NT2/D1 (cell line): ENCODE data around the gene AHNAK.
"Not testable (repeated sequence)": the region's sequence is repeated elsewhere in the genome, so short reads cannot be mapped to it uniquely, and the experiment has no call there.

ENCODE experiments used
- DNase-seq: peaks from one replicate; pipeline ENCODE4 v3.0.0-alpha.2; 2011; ENCODE audit warnings: low read depth, low spot score
- H3K27me3 ChIP-seq: 2 replicates; pipeline ENCODE4 v1.6.0; 2011; ENCODE audit warnings: mild to moderate bottlenecking; ENCODE audit not compliant: insufficient read length, insufficient read depth
- H3K36me3 ChIP-seq: 2 replicates; pipeline ENCODE4 v1.6.1; 2011; ENCODE audit warnings: mild to moderate bottlenecking, low read length, mixed read lengths; ENCODE audit not compliant: insufficient read depth, insufficient read length
- H3K4me1 ChIP-seq: 2 replicates; pipeline ENCODE4 v1.5.1; 2011; ENCODE audit not compliant: insufficient read depth, insufficient read length
- H3K4me3 ChIP-seq: 2 replicates; pipeline ENCODE4 v1.5.1; 2011; ENCODE audit warnings: low read depth; ENCODE audit not compliant: insufficient read length
- H3K9ac ChIP-seq: 2 replicates; pipeline ENCODE4 v1.6.0; 2011; ENCODE audit warnings: low read depth; ENCODE audit not compliant: insufficient read length
- H3K9me3 ChIP-seq: 2 replicates; pipeline ENCODE4 v1.5.1; 2011; ENCODE audit warnings: mild to moderate bottlenecking, low read length; ENCODE audit not compliant: insufficient read depth
- SUZ12 ChIP-seq: IDR thresholded peaks from 2 replicates; pipeline ENCODE4 v1.6.1; 2011; ENCODE audit not compliant: insufficient read length, insufficient read depth; ENCODE audit errors: extremely low read depth
- YY1 ChIP-seq: IDR thresholded peaks from 2 replicates; pipeline ENCODE4 v1.6.1; 2011; ENCODE audit not compliant: insufficient read length, insufficient read depth
- ZNF274 ChIP-seq: IDR thresholded peaks from 2 replicates; pipeline ENCODE4 v1.6.1; 2011; ENCODE audit warnings: mild to moderate bottlenecking, low read depth, low read length

AHNAK gene

DNA sequence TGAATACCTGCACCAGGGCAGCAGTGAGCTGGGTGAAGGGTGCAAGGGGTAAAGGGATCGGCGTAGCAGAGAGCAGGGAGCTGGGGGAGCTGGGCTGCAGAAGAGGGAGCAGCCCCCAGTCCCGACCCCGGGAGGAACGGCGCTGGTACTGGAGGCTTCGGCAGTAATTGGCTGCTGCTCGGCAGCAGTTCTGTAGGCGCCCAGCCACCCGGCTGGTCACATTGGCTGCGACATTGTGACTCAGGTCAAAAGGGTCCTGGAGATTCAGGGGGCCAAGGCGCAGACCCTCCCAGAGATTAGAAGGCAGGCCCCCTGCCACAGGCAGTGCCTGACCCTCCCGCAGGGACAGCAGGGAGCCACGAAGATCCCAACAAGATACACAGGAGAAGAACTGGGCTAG is 29.2 kb upstream of the AHNAK start:
- Histone ChIP-seq H3K27me3 (no peaks in the 10 kb centered on the region), H3K9me3 (no peaks in the 10 kb centered on the region), H3K9ac (peak overlapping the region; percentile 99), H3K4me3 (peak overlapping the region; percentile 86), H3K36me3 (peaks cover 74% of the 10 kb centered on the region), H3K4me1 (peaks cover 14% of the 10 kb centered on the region)
- DNase-seq, result no peak
- TF ChIP-seq ZNF274, result no peak
- TF ChIP-seq YY1, result no peak
- TF ChIP-seq SUZ12, result no peak

DNA sequence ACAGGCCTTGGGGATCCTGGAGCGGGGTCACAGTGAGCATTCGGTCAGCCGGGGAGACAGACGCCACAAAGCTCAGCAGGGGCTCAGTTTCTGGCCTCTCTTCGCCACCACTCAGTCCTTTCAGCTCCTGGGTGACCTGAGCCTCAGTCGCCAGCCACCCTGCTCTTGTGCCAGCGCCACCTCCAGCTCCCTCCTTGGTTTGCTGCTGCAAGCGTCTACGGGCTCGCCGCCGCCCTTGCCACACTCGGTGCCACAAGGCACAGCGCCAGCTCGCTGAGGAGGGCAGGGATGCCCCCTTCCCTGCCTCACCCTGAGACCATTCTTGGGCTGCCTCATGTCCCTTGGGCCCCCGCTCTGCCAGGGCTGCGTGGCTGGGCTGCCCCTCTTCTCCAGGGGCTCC is 28.6 kb upstream of the AHNAK start:
- peak overlapping the region; percentile 86 for H3K4me3 ChIP-seq
- peaks cover 78% of the 10 kb centered on the region for H3K36me3 ChIP-seq
- no peak for DNase-seq
- TF ChIP-seq ZNF274 (no peak), SUZ12 (no peak), YY1 (no peak)
- H3K4me1 ChIP-seq, result peaks cover 14% of the 10 kb centered on the region
- peak overlapping the region; percentile 99 for H3K9ac ChIP-seq
- no peaks in the 10 kb centered on the region for H3K9me3 ChIP-seq
- no peaks in the 10 kb centered on the region for H3K27me3 ChIP-seq

DNA sequence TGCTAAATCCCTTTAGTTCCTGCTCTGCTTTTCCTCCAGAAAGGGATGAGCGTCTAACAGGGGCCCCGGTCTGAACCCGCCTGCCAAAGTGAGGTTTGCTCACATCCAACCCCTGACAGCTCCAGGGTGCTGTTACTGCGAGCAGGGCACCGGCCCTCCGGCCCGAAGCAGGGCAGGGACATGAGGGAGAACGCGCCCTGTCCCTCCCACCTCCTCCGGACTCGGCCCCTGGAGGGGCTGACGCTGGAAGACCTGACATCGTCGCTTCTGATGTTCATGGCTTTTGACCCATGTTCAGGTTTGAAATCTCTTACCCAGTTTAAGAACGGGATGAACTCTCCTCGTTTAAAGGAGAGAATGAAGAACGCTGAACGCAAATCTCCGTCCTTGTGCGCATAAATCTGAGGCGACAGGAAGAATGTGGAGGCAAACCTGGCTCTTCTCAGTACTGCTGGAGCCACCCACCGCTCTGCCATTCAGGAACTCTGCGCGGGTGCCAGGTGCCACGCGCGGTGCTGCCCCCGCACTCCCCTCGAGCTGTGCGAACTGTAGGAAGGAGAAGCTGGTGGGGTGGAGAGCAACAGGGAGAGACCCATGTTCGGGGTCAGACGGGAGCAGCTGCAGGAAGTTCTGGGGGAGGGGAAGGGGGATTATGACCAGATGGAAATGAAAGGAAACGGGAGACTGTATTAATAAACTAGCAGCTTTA is 27.9 kb upstream of the AHNAK start:
- Histone ChIP-seq H3K9ac (peak overlapping the region; percentile 99), H3K27me3 (no peaks in the 10 kb centered on the region), H3K36me3 (peaks cover 78% of the 10 kb centered on the region), H3K4me3 (peak overlapping the region; percentile 86), H3K9me3 (no peaks in the 10 kb centered on the region), H3K4me1 (peaks cover 14% of the 10 kb centered on the region)
- DNase-seq, result no peak
- no peak for TF ChIP-seq ZNF274

- DNase-seq, result peak; percentile 100
- no peaks in the 10 kb centered on the region for H3K27me3 ChIP-seq
- no peaks in the 10 kb centered on the region for H3K9me3 ChIP-seq
- H3K4me3 ChIP-seq, result peak within 1 kb of the TSS; percentile 97
- peak within 1 kb of the TSS; percentile 100 for H3K9ac ChIP-seq
- no peak for TF ChIP-seq SUZ12
- TF ChIP-seq YY1, result peak; percentile 74
- H3K36me3 ChIP-seq, result peaks cover 81% of the 10 kb centered on the region
- H3K4me1 ChIP-seq, result peaks cover 14% of the 10 kb centered on the region
These were observed 27.2 kb upstream of the AHNAK start, which contains the start of gene EEF1G for GRCh38 chr11:62573592-62574362. Gene EEF1G (minus strand): TSS chr11:62573891. CDS start chr11:62573842, 49 bp downstream.

DNA sequence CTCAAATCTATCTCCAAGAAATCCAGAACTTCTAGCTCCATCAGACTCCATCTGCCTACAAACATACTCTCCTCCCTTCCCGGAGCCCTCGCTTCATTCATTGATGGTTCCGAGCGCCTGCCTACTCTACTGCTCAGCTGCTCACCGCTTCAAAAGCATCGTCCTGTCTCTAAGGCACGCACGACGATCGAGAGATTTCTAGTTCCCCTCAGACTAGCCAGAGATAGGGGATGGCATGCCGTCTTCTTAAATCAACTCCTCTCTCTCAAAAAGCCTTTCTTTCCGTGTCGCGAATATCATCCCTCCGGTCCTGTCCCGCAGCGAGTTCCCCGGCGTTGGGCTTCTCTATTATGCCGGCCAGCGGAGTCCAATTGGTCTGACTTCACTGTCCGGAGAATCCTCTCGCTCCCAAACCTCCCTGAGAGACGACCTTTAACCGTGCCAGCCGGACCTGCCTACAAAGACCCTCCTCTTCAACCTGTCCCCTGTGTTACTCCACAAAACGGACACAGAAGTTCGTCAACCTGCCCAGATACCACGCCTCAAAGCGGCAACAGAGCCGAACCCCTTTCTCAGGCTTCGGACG is 26.5 kb upstream of the AHNAK start:
- Histone ChIP-seq H3K4me3 (peak overlapping the region; percentile 97), H3K27me3 (no peaks in the 10 kb centered on the region), H3K9ac (peak overlapping the region; percentile 100), H3K9me3 (no peaks in the 10 kb centered on the region), H3K4me1 (peaks cover 14% of the 10 kb centered on the region), H3K36me3 (peaks cover 81% of the 10 kb centered on the region)
- no peak for DNase-seq
- TF ChIP-seq SUZ12 (no peak), ZNF274 (no peak), YY1 (no peak)

DNA sequence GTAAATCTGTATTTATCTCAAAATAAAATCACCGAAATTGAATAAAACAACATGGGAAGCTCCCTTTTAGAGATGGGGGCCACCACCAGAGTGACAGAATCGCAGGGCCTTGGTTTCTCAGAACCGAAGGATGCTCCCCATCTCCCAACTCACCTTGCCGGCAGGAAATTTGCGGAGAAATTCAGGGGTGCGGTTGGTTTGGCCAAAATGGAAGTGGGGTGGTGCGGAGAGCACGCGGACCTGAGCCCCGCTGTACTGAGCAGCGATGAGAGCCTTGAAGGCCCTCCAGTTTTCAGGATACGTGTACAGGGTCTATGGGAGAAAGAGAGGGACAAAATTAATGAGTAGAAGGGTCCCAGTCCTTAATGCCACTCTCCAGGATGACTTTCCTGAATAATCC is 25.8 kb upstream of the AHNAK start:
- Histone ChIP-seq H3K9me3 (no peaks in the 10 kb centered on the region), H3K27me3 (no peaks in the 10 kb centered on the region), H3K9ac (peak overlapping the region; percentile 100), H3K4me3 (peak overlapping the region; percentile 97), H3K36me3 (peaks cover 81% of the 10 kb centered on the region), H3K4me1 (peaks cover 14% of the 10 kb centered on the region)
- no peak for TF ChIP-seq ZNF274
- TF ChIP-seq YY1, result no peak
- no peak for TF ChIP-seq SUZ12
- DNase-seq, result no peak

- H3K4me1 ChIP-seq, result peaks cover 14% of the 10 kb centered on the region
- H3K4me3 ChIP-seq, result peak overlapping the region; percentile 97
- H3K9me3 ChIP-seq, DNase-seq, H3K27me3 ChIP-seq: not testable (repeated sequence)
- H3K36me3 ChIP-seq, result peaks cover 81% of the 10 kb centered on the region
- H3K9ac ChIP-seq, result peak overlapping the region; percentile 100
These were observed 24.9 kb upstream of the AHNAK start for GRCh38 chr11:62571493-62571892.

DNA sequence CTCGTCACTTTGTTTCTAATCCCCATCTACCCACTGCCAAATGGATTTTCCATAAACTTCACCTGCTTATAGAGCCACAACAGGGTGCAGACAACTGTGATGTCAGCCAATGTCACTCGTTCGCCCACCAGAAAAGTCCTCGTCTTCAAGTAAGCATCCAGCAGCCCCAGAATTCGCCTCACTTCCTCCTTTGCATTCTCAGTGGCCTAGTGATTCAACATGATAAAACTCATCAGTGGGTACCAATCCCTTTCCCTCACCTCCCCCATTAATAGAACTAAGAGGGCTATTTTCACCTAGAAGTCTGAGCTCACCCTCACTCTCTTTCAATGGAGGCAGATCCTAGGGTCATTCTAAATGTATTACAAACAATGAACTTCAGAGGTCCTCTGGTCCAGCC is 24.3 kb upstream of the AHNAK start:
- not testable (repeated sequence) for H3K4me3 ChIP-seq, H3K27me3 ChIP-seq, H3K9me3 ChIP-seq, DNase-seq
- Histone ChIP-seq H3K4me1 (peaks cover 14% of the 10 kb centered on the region), H3K9ac (peak overlapping the region; percentile 100), H3K36me3 (peaks cover 81% of the 10 kb centered on the region)
